NCI-H748 treated with DMSO at 0.1 percent for 48 hours (cell line): ENCODE measurements around the gene HAO2.
"Not testable (repeated sequence)": the region's sequence is repeated elsewhere in the genome, so short reads cannot be mapped to it uniquely, and the experiment has no call there.

Experiments
- DNase-seq: peaks from one replicate; lab custom pipeline; 2025; lab: John Stamatoyannopoulos, UW

Gene HAO2

DNA sequence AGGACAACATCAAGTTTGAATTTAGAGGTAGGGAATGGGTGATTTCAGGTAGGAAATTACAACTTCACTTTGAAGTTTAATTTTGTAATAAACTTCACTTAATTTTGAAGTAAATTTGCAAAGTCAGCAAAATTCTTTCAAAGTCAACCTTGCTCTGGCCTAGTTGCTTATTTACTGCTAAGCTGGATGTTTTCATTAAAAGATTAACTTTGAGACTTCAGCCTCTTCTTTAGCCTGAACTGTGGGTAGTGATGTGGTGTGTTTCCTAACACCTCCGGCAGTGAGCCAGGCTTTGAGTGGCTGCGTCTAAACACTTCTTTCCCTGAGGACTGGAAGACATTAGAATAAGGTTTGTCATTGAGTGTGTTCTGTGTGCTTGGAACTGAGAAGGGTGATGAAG lies at the start of gene HAO2:
Gene HAO2 (plus strand): TSS at position 232 of the 400 bp plus-strand sequence. CDS start 12,301 bp downstream, outside the sequence.
- DNase-seq, result no peak

DNA sequence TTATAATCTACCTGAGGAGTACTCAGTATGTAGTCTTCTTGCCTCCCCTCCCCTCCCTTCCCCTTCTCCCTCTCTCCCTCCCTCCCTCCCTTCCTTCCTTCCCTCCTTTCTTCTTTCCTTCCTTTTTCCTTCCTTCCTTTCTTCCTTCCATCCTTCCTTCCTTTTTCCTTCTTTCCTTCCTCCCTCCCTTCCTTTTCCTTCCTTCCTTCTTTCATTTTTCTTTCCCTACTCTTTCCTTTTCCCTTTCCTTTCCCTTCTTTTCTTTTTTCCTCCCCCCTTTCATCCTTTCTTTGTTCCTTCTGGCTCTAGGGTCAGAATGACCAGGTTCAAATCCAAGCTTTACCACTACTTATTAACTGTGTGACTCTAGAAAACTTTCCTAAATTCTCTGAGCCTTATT lies 48.5 kb upstream of the HAO2 start:
- no peak for DNase-seq

DNA sequence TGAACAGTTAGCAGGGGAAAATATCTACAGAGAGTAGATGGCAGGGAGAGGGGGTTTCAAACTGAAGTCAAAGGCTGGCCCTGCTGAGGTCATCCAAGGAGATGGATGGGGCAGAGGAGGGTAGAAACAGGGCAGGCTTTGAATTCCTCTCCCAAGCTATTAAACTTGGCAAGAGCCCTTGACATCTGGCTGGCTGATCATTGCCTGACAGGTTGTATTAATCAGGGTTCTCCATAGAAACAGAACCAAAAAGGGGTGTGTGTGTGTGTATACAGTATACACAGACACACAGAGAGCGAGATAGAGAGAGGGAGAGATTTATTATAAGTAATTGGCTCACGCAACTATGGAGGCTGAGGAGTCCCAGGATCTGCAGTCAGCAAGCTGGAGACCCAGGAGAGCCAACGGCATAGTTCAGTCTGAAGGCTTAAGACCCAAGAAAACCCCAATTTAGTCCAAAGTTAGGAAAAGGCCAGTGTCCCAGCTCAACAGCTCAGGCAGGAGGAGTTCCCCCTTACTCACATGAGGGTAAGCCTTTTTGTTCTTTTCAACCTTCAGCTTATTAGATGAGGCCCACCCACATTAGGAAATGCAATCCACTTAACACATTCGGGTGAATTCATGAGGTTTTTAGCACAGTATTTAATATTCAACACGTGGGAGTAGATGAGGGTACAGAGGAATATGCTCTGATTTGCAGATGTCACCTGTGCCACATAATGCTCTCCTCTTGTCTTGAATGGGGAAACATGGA lies 46.7 kb upstream of the HAO2 start:
- no peak for DNase-seq

DNA sequence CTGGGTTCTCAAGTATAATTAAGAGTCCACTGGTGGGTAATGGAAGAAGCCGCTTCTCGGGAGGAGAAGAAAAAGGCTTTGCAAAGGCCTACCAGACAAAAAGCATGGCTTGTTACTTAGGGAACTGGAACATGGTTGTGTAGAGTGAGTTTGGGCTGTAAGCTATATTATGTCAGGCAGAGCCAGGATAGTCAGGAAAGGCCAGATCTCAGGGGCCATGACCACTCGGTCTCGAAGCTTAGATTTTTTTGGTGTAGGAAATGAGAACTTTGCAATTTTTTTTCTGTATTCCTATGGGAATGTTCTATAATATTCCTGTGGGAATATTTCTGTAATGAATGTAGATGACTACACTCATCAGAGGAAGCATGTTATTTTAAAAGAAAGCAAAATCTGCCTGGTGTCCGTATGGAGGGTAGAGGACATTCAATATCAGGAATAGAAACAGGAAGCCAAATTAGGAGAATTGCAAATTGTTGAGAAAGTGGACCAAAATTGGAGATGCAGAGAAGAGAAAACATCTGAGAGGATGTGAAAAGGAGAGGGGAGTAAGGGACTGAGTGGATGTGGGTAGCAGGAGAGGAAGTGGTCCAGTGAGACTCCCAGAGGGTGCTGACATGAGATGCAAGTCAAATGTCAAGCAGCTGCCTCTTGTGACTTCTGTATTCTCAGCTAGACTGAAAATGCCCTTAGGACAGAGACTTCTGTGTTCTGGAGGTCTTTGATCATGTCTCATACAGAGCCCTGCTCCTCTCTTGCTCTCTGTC lies 45.2 kb upstream of the HAO2 start:
- DNase-seq, result no peak

DNA sequence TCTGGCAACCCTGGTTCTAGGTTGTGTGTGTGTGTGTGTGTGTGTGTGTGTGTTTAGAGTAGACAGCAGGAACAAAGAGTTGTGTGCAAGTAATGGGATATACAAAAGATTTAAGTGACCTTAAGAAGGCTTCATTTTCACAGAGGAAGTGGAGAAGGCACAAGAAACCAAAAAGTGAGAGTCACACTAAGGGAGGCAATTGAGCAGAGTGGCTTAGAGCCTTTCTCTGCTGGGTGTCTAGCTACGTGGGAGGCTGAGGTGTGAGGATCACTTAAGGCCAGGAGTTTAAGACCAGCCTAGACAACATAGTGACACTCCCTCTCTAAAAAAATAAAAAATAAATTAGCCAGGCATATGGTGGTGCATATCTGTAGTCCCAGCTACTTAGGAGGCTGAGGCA lies 44.4 kb upstream of the HAO2 start:
- no peak for DNase-seq

DNA sequence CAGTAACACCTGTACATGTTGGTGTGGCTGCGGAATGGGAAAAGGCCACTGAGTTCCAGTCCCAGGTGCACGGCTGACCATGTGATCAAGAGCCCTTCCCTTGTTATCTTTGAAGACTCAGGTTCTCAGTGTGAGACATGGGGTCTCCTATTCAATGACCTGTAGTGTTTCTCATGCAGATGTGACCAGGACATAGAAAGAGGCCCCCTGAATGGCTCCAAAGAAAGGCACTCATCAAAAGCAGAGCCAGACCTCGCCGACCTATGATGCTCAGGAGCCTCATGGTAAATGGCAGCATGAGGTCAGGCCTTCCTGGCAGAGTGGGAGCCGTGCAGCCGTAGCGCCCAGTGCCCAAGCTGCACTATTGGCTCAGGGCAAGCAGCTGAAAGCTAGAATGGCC lies 42.3 kb upstream of the HAO2 start:
- DNase-seq, result no peak

DNA sequence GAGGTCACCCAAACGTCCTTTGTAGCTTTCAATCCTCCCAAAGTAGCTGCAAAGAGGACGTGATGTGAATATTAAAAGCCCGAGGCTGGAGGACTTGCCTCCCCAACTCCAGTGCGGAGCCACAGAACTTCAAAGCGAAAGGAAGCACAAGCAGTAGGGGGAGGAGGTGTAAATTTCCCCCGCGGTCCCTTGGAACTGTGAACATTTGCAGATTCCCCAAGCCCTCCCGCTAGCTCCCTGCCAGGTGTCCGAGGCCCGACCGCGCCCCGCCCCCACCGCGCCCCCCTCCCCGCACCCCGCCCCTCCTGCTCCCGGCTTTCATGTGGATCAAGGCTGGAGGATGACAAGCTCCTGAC lies 41.5 kb upstream of the HAO2 start:
- no peak for DNase-seq

DNA sequence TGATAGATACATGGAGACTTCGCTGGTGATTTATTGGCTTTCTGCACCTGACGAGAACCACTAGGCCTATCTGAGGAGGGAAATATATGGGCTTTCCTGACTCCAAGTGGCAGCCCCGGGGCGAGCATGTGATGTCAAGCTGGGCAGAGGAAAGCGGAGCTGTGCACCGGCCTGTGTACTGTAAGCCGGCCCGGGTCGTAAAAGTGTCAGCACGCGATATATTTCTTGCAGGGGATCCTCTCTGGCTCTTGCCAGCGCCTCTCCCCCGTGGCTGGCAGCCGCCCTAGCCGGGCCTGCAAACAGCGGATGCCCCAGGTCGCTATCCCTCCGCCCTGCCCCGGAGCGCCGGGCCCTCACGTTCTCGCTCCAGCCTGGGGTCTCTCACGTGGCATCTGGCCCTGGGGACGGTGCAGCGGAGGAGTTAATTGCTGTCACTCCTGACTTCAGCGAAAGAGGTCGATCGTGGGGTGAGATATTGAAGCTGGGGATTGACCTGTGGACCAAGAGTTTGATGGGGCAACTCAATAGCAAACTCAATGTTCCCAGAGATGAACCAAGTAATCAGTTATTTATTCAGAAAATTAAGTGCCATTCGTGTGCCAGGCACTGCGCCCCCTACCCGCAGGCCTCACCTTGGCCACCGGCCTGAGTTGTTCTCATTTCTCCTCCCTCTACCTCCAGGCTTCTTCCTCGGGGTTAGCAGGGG lies 41.0 kb upstream of the HAO2 start:
- peak; percentile 43 for DNase-seq

DNA sequence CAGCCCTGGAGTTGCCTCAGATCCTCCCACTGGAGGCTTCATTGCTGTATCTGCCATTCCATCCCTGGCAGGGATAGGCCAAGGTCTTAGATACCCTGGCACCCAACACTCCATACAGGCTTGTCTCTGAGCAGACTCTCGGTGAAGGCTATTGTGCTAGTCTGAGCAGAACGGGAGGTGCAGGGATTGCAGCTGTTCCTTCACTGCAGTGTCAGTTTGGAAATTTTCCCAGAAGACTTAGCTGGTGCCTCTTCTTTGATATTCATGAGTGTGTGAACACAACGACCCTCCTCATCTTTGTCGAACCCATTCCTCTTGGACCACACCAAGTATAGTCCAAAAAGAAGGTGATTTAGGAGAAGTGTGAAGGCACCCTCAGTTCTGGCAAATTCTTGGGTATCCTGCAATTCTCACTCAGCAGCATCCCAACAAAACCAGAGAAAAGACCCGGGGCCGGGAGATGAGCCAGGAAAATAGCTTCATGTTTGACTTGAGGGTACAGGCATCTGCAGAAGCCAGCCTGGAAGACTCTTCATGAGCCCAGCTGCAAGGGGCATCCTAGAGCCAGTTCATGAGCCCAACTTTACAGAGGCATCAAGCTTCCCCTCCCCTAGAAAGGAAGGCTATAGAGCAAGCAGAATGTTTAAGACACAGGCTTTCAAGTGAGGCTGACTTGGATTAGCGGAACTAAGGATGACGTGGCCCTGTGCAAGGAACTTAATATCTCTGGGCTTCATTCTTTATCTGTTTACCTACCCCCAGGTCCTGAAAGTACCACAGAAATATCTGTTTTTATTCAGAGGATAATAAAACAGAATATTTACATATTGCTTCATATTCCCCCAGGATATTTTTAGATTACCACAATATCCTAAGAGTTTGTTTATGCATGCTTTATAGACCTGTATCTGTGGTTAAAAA lies 38.8 kb upstream of the HAO2 start:
- DNase-seq, result no peak

DNA sequence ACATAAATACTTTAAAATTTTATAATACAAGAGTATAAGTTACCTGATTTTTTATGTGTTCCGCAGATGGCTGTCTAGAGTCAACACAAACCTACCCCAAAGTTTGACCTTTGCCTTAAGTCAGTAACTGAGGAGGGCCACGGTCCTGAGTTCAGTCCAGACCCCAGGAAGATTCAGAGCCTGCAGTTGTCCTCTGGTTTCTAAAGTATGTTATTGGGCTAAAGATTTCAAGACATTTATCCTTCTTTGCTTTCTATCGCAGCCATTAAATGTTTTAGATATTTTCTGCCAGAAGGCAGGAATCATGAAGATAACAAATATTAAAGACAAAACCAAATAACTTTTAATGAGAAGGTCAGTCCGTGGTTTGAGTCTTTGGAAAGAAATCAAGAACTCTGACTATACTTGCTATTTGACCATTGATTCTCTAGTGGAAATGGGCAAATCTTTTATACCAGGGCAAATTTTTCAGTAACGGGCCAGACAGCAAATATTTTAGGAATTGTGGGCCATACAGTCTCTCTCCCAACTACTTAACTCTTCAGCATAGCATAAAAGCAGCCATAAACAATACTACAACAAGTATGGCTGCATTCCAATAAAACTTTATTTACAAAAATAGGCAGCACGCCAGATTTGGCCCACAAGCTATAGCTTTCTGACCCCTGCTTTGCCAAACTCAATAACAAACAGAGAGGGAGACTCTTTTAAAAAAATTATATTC lies 38.0 kb upstream of the HAO2 start:
- no peak for DNase-seq

DNA sequence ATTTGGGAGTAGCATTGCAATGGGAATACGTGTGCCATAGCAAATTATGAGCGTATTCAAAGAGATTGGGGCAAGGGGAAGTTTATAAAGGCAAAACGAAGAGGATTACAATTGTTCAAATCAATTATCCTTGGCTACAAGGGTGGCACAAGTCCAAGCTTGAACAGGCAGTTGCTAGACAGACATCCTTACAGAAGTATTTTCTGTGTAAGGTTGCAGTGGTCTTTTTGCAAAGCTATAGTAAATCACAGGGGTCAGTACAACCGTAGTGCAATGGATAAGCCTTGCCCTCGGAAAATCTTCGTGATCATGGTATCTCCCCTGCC lies 37.4 kb upstream of the HAO2 start:
- no peak for DNase-seq

DNA sequence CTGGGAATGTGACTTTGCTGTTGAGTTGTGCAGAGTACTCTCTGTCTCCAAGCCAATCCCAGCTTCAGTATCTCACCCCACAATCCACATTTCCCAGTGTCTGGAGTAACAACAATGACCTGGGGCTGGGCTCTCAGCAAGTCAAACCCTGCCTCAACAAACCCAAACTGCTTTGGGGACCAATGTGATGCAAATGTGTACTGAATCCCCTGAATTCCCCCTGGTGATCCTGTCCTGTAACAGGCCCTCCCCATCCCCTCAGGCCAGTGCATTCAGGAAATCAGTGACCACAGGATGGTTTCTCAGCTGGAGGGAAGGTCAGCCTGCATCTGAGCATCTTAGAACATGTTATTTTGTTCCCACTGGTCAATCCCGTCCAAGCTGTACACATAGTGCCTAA lies 36.7 kb upstream of the HAO2 start:
- DNase-seq, result no peak

DNA sequence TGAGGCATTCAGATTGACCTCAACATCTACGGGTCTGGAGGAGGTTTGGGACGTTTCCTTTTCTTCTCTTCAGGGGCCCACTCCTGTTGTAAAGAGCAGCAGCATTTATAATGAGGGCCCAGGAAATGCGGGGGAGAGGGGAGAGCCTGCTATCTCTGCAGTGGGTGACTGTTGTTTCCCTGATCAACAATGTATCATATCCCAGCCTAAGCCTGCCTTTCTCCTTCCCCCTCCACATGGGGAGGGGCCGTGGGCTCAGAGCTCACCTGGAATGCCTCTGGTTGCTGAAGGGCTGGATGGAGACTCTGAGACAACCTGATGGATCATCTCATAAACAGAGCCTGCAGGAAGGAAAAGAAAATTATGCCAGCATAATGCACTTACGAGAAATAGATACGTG lies 36.0 kb upstream of the HAO2 start:
- DNase-seq, result no peak

DNA sequence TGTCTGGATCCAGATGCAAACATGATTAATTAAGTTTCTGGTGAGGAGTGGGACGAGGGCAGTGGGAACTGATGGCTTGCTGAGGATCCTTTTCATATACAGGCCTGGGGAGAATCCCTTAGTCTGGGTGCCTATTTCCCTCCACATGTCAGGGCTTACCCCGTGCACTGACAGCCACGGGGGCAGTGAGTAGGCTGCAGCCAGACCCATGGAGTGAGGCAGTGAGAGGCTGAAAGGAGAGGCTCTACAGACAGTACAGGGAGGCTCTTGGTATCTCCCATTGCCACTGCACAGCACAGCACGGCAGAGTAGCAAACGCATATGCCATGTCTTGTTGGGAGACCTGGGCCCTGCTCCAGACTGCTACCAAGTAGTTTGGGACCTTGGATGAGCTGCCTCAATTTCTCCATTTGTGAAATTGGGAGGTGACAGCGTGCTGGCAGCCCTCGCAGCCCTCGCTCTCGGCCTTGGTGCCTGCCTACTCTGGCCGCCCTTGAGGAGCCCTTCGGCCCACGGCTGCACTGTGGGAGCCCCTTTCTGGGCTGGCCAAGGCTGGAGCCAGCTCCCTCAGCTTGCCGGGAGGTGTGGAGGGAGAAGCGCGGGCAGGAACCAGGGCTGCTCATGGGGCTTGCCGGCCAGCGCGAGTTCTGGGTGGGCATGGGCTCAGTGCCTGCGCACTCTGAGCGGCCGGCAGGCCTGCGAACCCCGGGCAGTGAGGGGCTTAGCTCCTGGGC lies 35.3 kb upstream of the HAO2 start:
- no peak for DNase-seq

DNA sequence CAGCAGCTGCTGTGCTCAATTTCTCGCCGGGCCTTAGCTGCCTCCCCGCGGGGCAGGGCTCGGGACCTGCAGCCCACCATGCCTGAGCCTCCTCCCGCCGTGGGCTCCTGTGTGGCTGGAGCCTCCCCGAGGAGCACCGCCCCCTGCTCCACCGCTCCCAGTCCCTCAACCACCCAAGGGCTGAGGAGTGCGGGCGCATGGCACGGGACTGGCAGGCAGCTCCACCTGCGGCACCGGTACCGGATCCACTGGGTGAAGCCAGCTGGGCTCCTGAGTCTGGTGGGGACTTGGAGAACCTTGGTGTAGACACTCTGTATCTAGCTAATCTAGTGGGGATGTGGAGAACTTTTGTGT lies 34.7 kb upstream of the HAO2 start:
- DNase-seq, result not testable (repeated sequence)

DNA sequence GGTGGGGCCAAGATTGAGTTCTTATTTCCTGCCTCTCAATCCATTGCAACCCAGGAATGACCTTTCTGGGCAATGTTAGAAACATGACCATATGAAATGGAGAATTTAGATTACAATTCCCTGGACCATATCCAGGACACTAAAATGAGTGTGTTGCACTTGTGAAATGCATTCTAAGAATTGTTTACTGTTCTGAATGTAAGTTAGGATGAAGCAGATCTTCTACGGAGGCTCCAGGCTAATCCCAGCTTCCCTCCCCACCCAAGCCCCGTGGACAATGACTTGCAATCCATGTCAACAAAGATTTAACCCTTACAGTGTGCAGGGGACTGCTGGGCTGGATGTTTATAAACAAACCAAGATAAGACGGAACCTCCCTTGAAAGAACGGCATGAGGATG lies 31.7 kb upstream of the HAO2 start:
- no peak for DNase-seq

DNA sequence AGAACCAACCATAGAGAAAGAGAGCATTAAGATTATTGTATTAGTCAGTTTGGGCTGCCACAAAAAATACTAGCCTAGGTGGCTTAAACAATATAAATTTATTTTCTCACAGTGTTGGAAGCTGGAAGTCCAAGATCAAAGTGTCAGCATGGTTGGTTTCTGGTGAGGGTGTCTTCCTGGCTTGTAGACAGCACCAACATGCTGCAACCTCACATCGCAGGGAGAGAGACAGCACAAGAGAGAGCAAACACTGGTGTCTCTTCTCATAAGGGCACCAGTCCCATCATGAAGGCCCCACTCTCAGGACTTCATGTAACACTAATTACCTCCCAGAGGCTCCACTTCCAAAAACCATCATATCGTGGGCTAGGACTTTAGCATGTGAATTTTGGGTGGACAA lies 30.6 kb upstream of the HAO2 start:
- DNase-seq, result no peak

DNA sequence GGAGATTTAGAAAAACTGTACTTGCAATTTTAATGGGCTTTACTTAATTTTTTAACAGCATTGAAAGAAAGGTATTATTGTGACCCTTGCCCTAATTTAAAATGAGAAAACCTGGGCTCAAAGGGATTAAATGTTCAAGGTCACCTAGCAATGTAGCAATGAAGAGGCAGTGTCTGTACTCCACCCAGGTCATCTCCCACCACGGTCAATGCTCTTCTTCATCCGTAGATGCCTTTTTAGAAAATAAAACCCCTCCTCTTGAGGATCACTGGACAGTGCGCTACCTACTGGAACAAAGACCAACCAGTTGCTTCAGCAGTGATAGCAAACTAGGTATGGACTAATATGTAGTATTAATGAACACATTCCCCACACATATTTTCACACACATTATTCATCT lies 29.8 kb upstream of the HAO2 start:
- no peak for DNase-seq

DNA sequence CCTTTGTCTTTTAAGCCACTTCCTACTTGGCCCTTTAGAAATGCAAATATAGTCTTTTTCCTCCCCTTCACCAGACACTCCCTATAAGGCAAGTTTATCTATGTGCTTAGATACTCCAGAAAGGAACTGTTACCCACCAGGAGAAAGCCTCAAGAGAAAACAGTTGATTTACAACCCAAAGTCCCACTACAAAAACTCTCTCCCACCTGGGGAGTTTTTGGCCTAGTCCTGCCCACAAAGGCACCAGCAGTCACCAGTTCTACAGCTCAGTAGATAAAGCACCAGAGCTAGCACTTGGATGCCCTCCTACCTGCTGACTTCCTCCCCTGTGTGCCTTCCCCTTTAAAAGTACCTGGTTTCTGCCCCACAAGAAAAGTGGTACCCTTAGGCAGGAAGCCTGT lies 27.7 kb upstream of the HAO2 start:
- no peak for DNase-seq

DNA sequence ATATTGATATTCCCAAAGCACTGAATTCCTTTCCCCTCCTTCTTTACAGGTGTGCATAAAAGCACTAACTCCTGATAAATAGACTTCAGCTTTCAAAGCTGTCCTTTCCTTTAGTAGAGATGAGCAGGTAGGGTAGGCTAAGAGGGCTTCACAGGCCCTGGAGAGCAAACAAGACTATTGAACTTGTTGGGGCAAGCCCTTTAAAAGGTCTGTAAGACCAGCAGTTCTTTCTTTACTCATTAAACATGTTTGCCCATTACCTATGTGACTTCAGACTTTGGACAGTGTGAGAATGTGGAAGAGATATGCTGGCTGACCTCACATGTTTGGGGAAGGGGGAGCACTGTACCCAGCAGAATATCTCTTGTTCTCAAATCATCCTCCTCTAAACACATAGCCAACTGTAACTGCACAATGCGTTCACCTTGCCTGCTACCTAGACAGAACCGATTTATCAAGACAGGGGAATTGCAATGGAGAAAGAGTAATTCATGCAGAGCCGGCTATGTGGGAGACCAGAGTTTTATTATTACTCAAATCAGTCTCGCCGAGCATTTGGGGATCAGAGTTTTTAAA lies 27.1 kb upstream of the HAO2 start:
- no peak for DNase-seq

DNA sequence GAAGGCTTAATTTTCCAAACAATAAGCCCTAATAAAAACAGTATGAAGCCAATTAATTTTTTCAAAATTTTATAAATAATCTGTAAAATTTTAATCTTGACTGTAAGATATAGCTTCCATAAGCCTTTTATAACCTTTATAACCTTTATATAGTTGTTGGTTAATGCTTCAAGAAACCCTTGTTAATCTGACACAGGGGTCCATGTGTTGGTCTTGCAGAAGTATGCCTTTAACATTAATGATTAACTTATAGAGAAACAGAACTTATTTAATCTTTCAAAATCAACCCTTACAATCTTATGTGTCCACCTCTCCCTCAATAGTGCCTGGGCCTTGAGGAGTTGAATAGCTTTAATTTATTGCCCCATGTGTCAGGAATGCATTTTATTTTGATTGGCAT lies 23.2 kb upstream of the HAO2 start:
- no peak for DNase-seq
